ENCODE results near the gene MYRIP. TPM values are rescaled to one million over a fixed set of nuclear protein-coding genes. Genes with fewer than 3 reads are reported as not detected.

MYRIP gene
- total and polyA plus RNA-seq, 2 of the 4 experiments (the other 2 are of a cell fraction) = not detected

DNA sequence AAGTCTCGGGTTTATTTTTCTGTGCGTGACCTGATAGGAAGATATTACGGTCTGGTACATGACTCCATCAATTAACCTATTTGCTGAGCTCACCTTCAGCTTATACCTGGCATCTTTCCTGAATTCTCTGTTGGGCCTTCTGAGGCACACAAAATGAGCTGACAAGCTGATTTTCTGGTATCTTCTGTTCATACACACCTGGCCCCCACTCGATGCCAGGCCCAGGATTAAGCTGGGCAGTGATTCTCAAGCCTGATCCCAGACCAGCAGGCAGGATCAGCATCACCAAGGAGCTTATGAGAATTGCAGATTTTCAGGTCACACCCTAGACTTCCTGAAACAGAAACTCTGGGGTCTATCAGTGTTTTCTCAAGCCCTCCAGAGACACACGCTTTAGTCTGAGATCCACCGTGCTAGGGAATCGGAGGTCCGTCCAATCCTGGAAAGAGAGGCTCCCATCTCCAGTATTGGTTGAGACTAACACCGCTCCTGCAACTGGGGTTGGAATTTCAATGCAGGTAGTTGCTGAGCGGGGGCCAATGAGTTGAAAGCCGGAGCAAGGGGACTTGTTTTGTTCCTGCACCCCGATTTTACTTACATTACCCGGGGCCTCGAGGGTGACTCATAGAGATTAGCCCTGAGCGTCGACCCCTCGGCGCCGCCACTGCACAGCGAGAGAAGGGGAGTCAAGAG, 499.5 kb downstream of the MYRIP start (continued):
- TF ChIP-seq, protein P1, sequence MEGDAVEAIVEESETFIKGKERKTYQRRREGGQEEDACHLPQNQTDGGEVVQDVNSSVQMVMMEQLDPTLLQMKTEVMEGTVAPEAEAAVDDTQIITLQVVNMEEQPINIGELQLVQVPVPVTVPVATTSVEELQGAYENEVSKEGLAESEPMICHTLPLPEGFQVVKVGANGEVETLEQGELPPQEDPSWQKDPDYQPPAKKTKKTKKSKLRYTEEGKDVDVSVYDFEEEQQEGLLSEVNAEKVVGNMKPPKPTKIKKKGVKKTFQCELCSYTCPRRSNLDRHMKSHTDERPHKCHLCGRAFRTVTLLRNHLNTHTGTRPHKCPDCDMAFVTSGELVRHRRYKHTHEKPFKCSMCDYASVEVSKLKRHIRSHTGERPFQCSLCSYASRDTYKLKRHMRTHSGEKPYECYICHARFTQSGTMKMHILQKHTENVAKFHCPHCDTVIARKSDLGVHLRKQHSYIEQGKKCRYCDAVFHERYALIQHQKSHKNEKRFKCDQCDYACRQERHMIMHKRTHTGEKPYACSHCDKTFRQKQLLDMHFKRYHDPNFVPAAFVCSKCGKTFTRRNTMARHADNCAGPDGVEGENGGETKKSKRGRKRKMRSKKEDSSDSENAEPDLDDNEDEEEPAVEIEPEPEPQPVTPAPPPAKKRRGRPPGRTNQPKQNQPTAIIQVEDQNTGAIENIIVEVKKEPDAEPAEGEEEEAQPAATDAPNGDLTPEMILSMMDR (conservative IDR thresholded peaks at IDR 0.05; ENCODE audit: low read depth, low read length) = no peak

DNA sequence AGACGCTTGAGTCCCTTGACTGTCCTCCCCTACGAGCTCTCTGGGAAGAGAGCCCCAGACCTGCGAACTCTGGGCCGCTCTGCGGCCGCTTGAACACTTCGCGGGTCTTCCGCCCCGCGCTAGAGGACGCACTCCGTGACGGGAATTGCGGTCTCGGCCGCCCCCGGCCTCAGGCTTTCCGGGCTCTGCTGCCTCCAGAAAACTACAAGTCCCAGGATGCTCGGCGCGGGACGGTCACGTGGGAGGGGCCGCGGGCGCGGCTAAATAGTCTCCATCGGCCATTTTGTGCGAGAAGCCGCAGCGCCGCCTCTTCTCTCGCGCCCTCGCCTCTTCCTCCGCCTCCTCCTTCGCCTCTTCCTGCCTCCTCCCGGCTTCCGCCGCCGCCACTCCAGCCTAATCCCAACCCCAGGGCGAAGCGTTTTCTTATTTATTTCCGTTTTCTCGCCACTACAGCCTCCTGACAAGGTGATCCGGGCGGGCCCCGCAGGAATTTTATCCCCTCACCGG, 500.1 kb downstream of the MYRIP start, which contains the start of gene EIF1B:
Gene EIF1B, plus strand, starts transcription at position 290 of the 507 bp plus-strand sequence. CDS start 235 bp downstream, outside the sequence.
- 0% methylated on average over 47 of the region's 50 CpGs; no CpG with 5 or more reads in 1 of the 2 experiments for WGBS, 2 experiments (ENCODE audit: extremely low coverage in 2 of 2, insufficient read length in 1 of 2)
- peak within 1 kb of the TSS; percentile 89 for H2AFZ ChIP-seq (replicated peaks; ENCODE audit: low read length, poor library complexity)
- no TSS peak for BruUV-seq (replicated peaks)
- H4K5ac ChIP-seq (ENCODE audit: low read depth, low read length) = peak within 1 kb of the TSS; percentile 67
- no peak within 1 kb of the TSS for H2BK15ac ChIP-seq (ENCODE audit: low read depth, low read length)
- dilution Hi-C loops (cut with HindIII; ENCODE audit: low sequenced_read_pairs, unreplicated experiment) (no loop called here), intact Hi-C loops (cut with micrococcal nuclease) (no loop called here), in situ Hi-C loops (cut with MboI; ENCODE audit: low sequenced_read_pairs) (no loop called here)
- H2AK9ac ChIP-seq (replicated peaks; ENCODE audit: low read depth, low read length, poor library complexity) = peak within 1 kb of the TSS; percentile 93
- H3K23ac ChIP-seq (ENCODE audit: low read depth, low read length) = peak within 1 kb of the TSS; percentile 71
- peak within 1 kb of the TSS; percentile 85 for H3K4me2 ChIP-seq (ENCODE audit: low read depth, low read length)
- no peak within 1 kb of the TSS for H2BK20ac ChIP-seq (ENCODE audit: low read depth, low read length)
- no peaks in the 10 kb centered on the region for H3K27me3 ChIP-seq (ENCODE audit: control insufficient read depth, insufficient read depth, low read length)
- ChIA-PET CTCF (interaction anchor here (0.5 to 2.0 kb wide), 4 partner anchors 8 to 948 kb away, joined by 3 to 7 read pairs (median 4); no protein-coding TSS in a partner anchor), POLR2A (ENCODE audit: unreplicated experiment) (interaction anchor here (0.5 kb wide), 1 partner anchor 154 kb away, joined by 4 read pairs; no protein-coding TSS in a partner anchor)
- 0 out of 2 replicates have a peak, but pooled peaks cover 2% of the 10 kb centered on the region for H3K4me1 ChIP-seq (ENCODE audit: control insufficient read depth, insufficient read depth, low read length)
- peak within 1 kb of the TSS; percentile 29; the same call in 1 of the 2 replicates for H3K18ac ChIP-seq (ENCODE audit: low read depth, low read length)
- peak within 1 kb of the TSS; percentile 82 for H3K27ac ChIP-seq (ENCODE audit: insufficient read depth, low read length)
- peak within 1 kb of the TSS; percentile 84; the same call in 1 of the 2 replicates for H3K56ac ChIP-seq (ENCODE audit: extremely low read depth, insufficient read depth, low read length)
- peak; percentile 96 for DNase-seq
- H3K4me3 ChIP-seq (ENCODE audit: insufficient read depth, low read depth, low read length) = peak within 1 kb of the TSS; percentile 69
- ATAC-seq (ENCODE audit: low read depth) = peak; percentile 92
- no peaks in the 10 kb centered on the region for H4K20me1 ChIP-seq (ENCODE audit: insufficient read depth, low read length)
- H4K8ac ChIP-seq (ENCODE audit: low read depth in 2 of 2, low read length in 2 of 2) = peak within 1 kb of the TSS; percentile 85 to 96
- no peak within 1 kb of the TSS for H2AK5ac ChIP-seq (ENCODE audit: low read depth, low read length)
- peak within 1 kb of the TSS; percentile 6 for H2BK120ac ChIP-seq (ENCODE audit: low read depth, low read length)
- peaks cover 8% of the 10 kb centered on the region for H3K9me1 ChIP-seq (ENCODE audit: insufficient read depth, low read length)
- H4K91ac ChIP-seq (ENCODE audit: insufficient read depth, low read depth, low read length) = peak within 1 kb of the TSS; percentile 64
- H3K14ac ChIP-seq (replicated peaks; ENCODE audit: low read depth, low read length) = peak within 1 kb of the TSS; percentile 65
- peak within 1 kb of the TSS; percentile 86 for H3K9ac ChIP-seq (ENCODE audit: low read depth, low read length)
- peaks cover 10% of the 10 kb centered on the region for H3K36me3 ChIP-seq (ENCODE audit: control insufficient read depth, insufficient read depth, low read length)
- H3K79me1 ChIP-seq (ENCODE audit: low read depth in 1 of 2, low read length in 2 of 2) = peaks cover 4 to 17% of the 10 kb centered on the region in 2 experiments; a peak in 3 of 4 replicates
- peak within 1 kb of the TSS; percentile 86 for H3K4ac ChIP-seq (ENCODE audit: low read depth, low read length)
- H3K9me3 ChIP-seq (ENCODE audit: control insufficient read depth, insufficient read depth, low read length) = no peaks in the 10 kb centered on the region
- peak within 1 kb of the TSS; percentile 48 for H2BK5ac ChIP-seq (ENCODE audit: low read depth, low read length, poor library complexity, severe bottlenecking)
- TF ChIP-seq MXI1 (IDR thresholded peaks at IDR 0.05; ENCODE audit: borderline replicate concordance, low read depth, low read length) (no peak; the same call in 1 of the 2 replicates), RCOR1 (IDR thresholded peaks at IDR 0.05; ENCODE audit: insufficient replicate concordance, low read length) (no peak), RAD21 (IDR thresholded peaks at IDR 0.05; ENCODE audit: low read length) (peak; percentile 30; the same call in 1 of the 2 replicates), FOS (IDR thresholded peaks at IDR 0.05; ENCODE audit: low read depth, low read length) (no peak; the same call in 1 of the 2 replicates), RFX5 (IDR thresholded peaks at IDR 0.05; ENCODE audit: low read depth, low read length) (no peak), BHLHE40 (IDR thresholded peaks at IDR 0.05; ENCODE audit: low read depth, low read length) (0 out of 2 replicates have a peak, but pooled peaks have one; percentile 26)
- TF ChIP-seq, protein P2, sequence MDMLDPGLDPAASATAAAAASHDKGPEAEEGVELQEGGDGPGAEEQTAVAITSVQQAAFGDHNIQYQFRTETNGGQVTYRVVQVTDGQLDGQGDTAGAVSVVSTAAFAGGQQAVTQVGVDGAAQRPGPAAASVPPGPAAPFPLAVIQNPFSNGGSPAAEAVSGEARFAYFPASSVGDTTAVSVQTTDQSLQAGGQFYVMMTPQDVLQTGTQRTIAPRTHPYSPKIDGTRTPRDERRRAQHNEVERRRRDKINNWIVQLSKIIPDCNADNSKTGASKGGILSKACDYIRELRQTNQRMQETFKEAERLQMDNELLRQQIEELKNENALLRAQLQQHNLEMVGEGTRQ (IDR thresholded peaks at IDR 0.05; ENCODE audit: low read depth, low read length) = peak; percentile 99
- TF ChIP-seq, protein P1 (conservative IDR thresholded peaks at IDR 0.05; ENCODE audit: low read depth, low read length) = peak; percentile 98
